Measurements from ENCODE around the gene BPIFB3. TPM values are rescaled to one million over a fixed set of nuclear protein-coding genes. Genes with fewer than 3 reads are reported as not detected.

Gene BPIFB3
- total and polyA plus RNA-seq, 7 donors: not detected

DNA sequence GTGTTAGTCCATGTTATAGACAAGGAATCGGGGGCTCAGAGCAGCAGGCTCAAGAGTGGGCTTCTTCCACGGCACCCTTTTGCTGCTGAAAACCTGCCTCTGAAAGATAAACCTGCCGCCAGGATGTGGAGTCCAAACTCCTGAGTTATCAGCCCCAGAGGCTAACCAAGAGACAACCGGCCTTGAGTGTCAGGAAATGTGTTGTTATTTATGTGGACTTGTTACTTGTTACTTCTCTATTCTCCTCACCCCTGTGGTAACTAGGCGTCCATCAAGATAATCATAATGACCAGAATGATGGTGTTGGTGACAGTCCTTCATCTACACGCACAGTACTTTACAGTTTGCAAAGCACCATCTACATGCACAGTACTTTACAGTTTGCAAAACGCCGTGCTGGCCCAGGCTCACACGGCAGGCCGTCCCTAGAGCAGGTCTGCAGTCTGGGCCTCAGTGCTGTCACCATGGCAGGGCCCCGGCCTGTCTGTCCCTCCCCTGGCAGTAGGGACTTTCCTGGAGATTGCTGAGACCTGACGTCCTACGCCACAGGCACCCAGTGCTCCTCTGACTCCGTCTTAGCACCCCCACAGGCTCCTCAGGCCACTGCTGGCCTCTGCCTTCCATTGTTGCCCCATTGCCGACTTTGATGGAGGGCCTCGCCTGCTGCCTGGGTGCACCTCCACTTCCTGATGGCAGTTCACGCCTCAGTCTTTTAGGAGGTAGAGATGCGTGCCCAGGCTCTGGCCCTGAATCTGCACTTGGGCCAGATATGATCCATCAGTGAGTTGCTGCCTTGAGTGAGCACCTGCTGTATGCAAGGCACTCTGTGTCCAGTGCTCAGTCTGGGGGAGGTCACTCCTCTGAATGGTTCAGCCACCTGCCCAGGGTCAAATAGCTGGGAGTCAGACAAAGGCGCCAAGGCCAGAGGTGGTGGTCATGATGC, 16.7 kb downstream of the BPIFB3 start:
- H3K9me3 ChIP-seq: no peaks in the 10 kb centered on the region
- H3K4me1 ChIP-seq: no peaks in the 10 kb centered on the region
- no peak overlapping the region for H3K27ac ChIP-seq
- ATAC-seq (no peak), DNase-seq (no peak)
- TF ChIP-seq, protein P1, sequence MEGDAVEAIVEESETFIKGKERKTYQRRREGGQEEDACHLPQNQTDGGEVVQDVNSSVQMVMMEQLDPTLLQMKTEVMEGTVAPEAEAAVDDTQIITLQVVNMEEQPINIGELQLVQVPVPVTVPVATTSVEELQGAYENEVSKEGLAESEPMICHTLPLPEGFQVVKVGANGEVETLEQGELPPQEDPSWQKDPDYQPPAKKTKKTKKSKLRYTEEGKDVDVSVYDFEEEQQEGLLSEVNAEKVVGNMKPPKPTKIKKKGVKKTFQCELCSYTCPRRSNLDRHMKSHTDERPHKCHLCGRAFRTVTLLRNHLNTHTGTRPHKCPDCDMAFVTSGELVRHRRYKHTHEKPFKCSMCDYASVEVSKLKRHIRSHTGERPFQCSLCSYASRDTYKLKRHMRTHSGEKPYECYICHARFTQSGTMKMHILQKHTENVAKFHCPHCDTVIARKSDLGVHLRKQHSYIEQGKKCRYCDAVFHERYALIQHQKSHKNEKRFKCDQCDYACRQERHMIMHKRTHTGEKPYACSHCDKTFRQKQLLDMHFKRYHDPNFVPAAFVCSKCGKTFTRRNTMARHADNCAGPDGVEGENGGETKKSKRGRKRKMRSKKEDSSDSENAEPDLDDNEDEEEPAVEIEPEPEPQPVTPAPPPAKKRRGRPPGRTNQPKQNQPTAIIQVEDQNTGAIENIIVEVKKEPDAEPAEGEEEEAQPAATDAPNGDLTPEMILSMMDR (IDR thresholded peaks at IDR 0.05): no peak
- 78 to 81% (median 79%) methylated on average over 19 of the region's 19 CpGs for WGBS, 3 donors
- no peaks in the 10 kb centered on the region for H3K27me3 ChIP-seq (ENCODE audit: insufficient read depth in 3 of 3, low read length in 2 of 3)
- intact Hi-C loops (cut with DNase I): no loop called here
- H3K36me3 ChIP-seq (ENCODE audit: insufficient read depth in 1 of 2, low read depth in 1 of 2): no peaks in the 10 kb centered on the region
- no peak overlapping the region for H3K4me3 ChIP-seq

DNA sequence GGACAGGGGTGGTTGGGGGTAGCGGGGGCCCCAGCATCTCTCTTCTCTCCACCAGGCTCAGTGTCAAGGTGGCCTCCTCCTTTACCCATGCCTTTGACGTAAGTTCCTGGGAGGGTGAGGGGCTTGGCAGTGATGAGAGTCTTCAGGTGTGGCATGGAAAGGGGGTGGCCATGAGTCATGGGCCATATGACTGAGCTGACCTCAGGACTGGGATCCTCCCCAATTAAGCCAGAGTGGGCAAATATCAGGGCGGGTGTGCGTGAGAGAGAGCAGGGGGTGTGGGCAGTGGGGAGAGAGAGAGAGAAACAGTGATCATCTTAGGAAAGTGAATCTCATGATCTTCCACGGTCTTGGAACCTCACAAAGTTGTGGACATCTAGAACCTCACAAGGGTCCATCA, 17.5 kb downstream of the BPIFB3 start:
- no peaks in the 10 kb centered on the region for H3K4me1 ChIP-seq
- WGBS, 3 donors: 62 to 93% (median 85%) methylated on average over 5 of the region's 5 CpGs
- no peak overlapping the region for H3K27ac ChIP-seq
- TF ChIP-seq, protein P1 (IDR thresholded peaks at IDR 0.05): no peak
- H3K9me3 ChIP-seq: no peaks in the 10 kb centered on the region
- DNase-seq: no peak
- intact Hi-C loops (cut with DNase I): no loop called here
- peaks cover 0 to 6% (median 0%) of the 10 kb centered on the region in 3 donors for H3K27me3 ChIP-seq (ENCODE audit: insufficient read depth in 3 of 3, low read length in 2 of 3)
- no peaks in the 10 kb centered on the region for H3K36me3 ChIP-seq (ENCODE audit: insufficient read depth in 1 of 2, low read depth in 1 of 2)
- no peak overlapping the region for H3K4me3 ChIP-seq
- ATAC-seq: no peak

GRCh38 chr20:33072362-33072761, 18.7 kb downstream of the BPIFB3 start:
- intact Hi-C loops (cut with DNase I): no loop called here

GRCh38 chr20:33072813-33073212, 19.1 kb downstream of the BPIFB3 start:
- Histone ChIP-seq H3K9me3 (no peaks in the 10 kb centered on the region), H3K4me3 (no peak overlapping the region), H3K36me3 (ENCODE audit: insufficient read depth in 1 of 2, low read depth in 1 of 2) (no peaks in the 10 kb centered on the region), H3K27me3 (ENCODE audit: insufficient read depth in 3 of 3, low read length in 2 of 3) (peaks cover 0 to 14% (median 0%) of the 10 kb centered on the region in 3 donors), H3K27ac (no peak overlapping the region), H3K4me1 (no peaks in the 10 kb centered on the region)
- 76 to 86% (median 78%) methylated on average over 2 of the region's 2 CpGs for WGBS, 3 donors
- intact Hi-C loops (cut with DNase I): no loop called here
- TF ChIP-seq, protein P1 (IDR thresholded peaks at IDR 0.05): no peak
- DNase-seq: no peak
- ATAC-seq: no peak

More at GRCh38 chr20:33072362-33072761, 18.7 kb downstream of the BPIFB3 start:
- peaks cover 0 to 10% (median 0%) of the 10 kb centered on the region in 3 donors for H3K27me3 ChIP-seq (ENCODE audit: insufficient read depth in 3 of 3, low read length in 2 of 3)
- ATAC-seq: no peak
- no peak for DNase-seq
- H3K27ac ChIP-seq: no peak overlapping the region
- 86 to 90% (median 88%) methylated on average over 4 of the region's 4 CpGs for WGBS, 3 donors
- TF ChIP-seq, protein P1 (IDR thresholded peaks at IDR 0.05): no peak
- H3K4me1 ChIP-seq: no peaks in the 10 kb centered on the region
- H3K9me3 ChIP-seq: no peaks in the 10 kb centered on the region
- H3K4me3 ChIP-seq: no peak overlapping the region
- H3K36me3 ChIP-seq (ENCODE audit: insufficient read depth in 1 of 2, low read depth in 1 of 2): no peaks in the 10 kb centered on the region
